Fibroblast of peridontal ligament (primary cell): ENCODE results near the gene GALNT12.

ENCODE experiments used
- DNase-seq: peaks from one replicate; pipeline ENCODE4 v3.0.0-alpha.2; 2010; ENCODE audit errors: extremely low read depth

GALNT12 gene, protein sequence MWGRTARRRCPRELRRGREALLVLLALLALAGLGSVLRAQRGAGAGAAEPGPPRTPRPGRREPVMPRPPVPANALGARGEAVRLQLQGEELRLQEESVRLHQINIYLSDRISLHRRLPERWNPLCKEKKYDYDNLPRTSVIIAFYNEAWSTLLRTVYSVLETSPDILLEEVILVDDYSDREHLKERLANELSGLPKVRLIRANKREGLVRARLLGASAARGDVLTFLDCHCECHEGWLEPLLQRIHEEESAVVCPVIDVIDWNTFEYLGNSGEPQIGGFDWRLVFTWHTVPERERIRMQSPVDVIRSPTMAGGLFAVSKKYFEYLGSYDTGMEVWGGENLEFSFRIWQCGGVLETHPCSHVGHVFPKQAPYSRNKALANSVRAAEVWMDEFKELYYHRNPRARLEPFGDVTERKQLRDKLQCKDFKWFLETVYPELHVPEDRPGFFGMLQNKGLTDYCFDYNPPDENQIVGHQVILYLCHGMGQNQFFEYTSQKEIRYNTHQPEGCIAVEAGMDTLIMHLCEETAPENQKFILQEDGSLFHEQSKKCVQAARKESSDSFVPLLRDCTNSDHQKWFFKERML

DNA sequence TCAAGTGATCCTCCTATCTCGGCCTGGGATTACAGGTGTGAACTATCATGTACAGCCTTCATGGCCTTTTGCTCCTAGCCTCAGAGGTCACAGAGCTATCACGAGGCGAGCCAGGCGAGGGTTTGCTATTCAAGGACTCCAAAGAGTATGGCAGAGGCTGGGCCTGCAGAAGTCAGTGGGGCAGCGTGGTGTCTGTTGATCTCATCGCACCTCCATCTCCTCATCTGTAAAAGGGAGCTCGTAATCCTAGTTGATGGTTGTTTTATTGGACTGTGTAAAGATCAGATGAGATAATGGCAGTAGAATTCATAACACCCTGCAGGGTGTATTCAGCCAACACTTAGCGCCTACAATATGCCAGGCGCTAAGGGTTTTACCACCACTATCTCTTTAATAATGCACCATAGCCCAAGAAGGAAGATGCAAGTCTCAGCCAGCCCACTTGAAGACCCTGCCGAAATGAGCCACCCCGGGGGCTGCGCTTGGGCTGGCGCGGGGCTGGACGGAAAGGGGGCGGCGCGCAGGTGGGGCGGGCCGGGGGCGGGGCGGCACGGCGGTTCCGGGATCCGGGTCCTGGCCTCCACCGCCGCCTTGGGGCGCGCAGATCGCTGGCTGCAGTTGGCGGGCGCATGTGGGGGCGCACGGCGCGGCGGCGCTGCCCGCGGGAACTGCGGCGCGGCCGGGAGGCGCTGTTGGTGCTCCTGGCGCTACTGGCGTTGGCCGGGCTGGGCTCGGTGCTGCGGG lies at the start of gene GALNT12:
TSS of gene GALNT12 (plus strand) at position 601 of the 744 bp plus-strand sequence. CDS start at position 630, 29 bp downstream.
- no peak for DNase-seq

DNA sequence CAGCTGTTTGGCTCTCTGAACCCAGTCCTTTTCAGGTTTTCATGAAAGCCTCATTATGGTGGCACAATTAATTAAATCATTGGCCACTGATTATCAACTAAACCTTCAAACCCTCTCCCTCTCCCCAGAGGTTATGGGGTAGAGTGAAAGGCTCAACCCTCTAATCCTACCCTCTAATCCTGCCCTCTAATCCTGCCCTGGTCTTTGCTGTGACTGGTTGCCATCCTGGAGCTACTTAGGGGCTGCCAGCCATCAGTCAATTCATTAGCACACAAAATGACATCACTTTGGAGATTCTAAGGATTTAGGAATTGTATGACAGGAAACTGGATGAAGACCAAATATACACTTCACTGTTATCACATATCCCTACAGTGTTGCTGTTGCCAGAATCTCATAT lies 47.2 kb upstream of the GALNT12 start:
- no peak for DNase-seq

DNA sequence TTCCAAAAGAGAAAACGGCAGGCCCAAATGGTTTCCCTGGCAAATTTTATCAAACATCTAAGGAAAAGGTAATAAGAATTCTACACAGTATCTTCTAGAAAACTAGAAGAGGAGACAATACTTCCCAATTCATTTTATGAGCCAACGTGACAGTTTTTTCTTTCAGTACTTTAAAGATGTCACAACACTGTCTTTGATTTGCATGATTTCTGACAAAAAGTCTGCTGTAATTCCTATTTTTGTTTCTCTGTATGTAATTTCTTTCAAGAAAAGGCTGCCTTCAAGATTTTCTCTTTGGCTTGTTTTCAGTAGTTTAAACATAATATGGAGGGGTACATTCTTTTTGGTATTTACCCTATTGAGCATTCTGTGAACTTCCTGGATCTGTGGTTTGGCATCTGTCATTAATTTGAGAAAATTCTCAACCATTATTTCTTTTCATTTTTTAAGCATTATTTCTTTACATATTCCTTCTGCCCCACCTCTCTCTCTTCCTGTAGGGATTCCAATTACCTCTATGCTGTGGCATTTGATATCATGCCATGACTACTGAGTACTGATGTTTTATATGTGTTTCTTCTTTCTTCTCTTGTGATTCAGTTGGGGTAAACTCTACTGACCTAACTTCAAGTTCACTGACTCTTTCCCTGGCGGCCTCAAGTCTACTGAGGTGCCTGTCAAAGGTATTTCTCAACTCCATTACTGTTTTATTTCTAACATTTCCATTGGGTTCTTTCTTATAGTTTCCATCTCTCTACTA lies 43.3 kb upstream of the GALNT12 start:
- DNase-seq = peak; percentile 45

DNA sequence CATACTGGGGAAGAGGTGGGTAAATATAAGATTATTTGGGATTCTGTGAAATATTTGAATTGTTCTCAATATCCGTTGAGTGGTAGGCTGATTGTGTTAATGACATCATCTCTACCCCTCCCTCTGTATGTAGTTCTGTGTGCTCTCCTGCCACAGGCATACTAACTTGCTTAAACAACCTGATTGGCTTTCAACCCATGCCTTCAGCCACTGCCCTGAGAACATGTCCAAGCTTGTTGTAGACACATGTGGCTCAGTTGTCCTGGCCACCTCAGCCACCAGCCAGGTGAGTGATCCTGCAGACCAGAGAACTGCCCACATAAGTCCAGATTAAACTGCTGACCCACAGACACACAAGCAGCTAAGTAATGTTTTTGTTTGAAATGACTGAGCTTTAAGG lies 42.2 kb upstream of the GALNT12 start:
- DNase-seq = no peak

DNA sequence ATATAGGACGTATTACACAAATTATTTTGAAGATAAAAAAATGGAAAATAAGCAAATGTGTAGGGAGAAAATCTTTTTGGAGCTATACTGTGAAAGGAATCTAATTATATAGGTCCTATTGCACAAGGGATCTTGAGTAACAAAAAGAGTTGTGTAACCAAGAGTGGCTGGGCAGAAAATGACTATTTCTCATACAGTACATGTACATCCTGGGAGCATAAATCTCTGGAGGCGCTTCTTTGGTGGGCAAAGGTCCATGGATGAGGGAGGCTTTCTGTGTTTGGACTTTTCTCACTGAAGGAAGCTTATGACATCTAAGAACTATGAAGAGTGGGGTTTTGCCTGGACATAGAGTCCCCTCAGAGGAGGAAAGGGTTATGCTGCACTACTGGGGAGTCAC lies 40.9 kb upstream of the GALNT12 start:
- no peak for DNase-seq

DNA sequence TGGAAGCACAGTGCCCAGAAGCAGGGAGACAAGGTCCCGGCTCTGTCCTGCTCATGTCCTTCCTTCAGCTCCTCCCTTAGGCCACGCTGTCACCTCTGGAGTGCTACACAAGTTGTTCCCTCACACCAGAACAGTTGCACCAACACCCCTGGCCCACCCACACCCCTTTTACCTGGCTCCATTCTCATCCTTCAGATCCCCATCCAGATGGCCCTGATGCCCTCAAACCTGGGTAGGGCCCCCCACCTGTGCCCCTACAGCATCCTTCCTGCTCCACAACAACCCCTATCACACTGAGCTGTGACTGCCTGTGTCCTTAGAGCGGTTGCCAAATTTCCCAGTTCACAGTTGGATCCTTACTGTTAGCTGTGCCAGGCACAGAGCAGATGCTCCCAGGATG lies 40.3 kb upstream of the GALNT12 start:
- DNase-seq = no peak

DNA sequence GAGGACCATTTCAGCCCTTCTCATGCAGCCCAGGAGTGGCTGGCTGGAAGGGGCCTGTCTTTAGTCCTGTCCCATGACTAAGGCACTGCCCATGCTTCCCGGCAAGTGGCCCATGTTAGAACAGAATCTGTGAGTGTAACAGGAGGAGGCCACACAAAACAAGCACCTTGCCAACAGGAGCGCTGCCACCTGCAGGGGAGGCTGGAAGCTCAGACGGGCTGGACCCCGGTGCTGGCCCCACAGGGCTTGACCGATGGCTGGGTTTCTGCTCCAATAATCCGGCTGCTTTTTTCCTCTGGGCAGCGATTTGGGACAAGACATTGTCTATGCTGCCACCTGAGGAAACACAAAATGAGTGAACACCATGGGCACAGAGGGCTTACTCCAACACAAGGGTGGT lies 39.6 kb upstream of the GALNT12 start:
- DNase-seq = no peak

DNA sequence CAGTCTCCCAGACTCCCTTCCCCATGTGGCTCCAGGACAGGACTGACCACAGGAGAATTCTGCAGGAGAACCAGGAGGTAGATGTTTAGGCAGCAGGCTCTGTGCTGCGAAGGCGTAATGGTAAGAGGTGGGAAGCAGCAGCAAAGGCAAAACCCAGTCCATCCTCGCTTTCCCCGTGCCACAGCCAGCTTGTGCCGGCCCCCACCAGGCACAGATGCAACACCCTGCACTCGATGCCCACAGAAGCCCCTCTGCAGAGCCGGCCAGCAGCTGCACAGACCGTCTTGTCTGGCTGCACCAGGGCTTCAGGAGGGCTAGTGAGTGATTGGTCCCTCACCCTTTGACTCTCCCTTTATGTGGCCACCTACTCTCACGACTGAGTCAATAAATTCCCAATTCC lies 39.1 kb upstream of the GALNT12 start:
- DNase-seq = no peak

DNA sequence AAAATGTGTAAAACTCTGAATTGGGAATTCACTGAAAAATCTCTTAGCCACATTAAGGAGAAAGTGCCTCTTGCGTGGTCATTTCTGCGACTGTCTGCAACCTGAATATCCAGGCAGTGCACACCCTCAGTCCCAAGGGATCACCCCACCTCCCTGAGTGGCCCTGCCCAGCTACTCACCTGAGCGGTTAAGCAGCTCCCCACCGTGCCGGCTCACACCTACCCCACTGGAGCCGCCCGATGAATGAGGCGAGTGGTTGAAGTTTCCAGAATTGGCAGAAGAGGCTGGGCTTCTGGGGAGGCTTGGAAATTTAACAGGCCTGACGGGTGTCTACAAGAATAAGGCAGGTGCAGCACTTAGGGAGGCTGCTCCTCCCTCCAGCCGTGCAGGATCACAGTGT lies 36.8 kb upstream of the GALNT12 start:
- DNase-seq = no peak

DNA sequence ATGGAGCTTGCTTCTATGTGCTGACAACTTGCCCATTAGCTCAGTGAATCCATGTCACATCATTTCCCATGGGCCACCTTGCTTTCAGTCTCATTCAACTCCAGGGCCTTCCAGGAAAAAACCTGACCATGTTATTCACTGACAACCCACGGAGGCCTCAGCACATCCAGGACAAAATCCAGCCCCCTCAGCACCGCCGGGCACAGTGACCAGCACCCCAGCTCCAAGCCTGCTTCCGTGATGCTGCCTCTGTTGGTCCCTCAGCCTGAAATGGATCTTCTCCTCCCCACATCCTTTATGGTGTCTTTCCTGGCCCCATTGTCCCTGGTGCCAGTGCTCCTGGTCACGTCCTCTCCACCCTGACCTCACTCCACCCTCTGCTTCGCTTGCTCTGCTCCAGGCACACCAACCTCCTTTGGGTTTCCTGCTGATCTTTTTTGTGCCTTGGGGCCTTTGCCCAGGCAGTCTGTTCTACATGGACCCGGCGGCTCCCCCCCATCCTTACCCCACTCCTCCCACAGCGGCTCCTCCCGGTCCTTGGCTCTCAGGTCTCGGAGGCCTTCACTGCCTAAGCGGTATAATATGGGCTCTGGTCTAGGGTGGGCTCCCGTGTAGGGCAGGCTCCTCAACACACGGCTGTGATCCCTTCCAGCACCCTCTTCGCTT lies 36.1 kb upstream of the GALNT12 start:
- no peak for DNase-seq

DNA sequence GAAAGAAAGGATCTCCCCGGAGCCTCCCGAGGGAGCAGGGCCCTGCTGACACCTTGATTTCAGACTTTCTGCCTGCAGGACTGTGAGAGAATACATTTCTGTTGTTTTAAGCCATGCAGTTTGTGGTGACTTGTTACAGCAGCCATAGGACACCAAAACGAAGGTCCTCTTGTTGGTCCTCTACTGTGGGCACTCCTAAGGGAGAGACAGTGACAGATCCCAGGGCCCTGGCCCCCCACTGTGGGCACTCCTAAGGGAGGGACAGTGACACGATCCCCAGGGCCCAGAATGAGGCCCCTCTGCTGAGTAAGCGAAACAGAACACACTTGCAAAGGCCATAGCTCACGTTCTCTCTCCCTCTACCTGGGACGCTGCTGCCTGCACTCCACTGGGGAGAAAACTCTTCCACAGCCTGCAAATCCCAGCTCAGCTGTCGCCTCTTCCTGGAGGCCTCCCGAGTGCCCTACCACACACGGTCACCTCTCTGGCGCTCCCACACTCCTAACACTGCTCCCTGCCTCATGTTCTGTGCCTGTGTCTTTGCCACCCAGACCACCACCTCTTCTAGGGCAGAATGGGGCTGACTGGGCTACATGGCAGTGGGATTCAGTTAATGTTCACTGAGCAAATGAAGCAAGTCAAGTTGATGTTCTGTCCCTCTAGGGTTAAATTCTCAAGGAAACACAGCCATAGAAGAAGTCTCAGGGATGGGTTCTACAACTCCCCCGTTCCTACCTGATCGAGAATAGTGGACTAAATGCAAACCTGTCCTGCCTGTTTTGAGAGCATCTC lies 34.9 kb upstream of the GALNT12 start:
- DNase-seq = no peak

DNA sequence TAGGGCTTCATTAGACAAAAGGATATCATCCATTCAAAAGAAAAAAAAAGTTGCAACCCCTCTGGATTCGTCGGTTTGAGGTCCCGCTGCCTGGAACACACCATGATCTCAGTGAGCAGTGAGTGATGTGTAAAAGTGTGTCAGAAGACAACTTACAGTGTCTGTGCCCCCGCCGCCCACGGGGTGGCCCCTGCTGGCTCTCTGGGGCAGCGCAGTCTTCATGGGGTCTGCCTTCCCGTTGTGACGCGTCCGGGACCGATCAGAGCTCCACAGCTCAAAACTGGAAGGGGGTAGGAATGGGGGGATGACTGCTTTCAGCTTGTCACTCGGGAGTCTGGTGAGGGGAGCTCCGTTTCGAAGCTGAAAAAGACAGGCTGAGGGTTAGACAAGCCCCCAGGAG lies 33.7 kb upstream of the GALNT12 start:
- no peak for DNase-seq

DNA sequence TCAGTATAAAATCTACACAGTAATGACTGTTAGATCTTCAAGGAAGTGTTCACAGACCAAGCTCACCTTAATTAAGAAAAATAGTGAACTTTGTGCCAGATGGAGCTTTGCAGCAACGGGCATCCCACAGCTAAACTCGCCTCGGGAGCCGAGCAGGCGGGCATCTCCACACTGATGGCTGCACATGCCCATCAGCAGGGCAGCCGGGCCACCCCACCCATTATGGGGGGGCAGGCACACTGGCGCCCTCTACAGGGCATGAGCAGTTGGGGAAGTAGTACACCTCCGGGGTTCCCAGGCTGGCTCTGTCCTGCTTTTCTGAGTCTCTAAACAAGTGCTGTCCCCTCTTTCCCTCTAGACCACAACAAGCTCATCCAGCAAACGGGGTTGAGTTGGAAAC lies 32.7 kb upstream of the GALNT12 start:
- no peak for DNase-seq

DNA sequence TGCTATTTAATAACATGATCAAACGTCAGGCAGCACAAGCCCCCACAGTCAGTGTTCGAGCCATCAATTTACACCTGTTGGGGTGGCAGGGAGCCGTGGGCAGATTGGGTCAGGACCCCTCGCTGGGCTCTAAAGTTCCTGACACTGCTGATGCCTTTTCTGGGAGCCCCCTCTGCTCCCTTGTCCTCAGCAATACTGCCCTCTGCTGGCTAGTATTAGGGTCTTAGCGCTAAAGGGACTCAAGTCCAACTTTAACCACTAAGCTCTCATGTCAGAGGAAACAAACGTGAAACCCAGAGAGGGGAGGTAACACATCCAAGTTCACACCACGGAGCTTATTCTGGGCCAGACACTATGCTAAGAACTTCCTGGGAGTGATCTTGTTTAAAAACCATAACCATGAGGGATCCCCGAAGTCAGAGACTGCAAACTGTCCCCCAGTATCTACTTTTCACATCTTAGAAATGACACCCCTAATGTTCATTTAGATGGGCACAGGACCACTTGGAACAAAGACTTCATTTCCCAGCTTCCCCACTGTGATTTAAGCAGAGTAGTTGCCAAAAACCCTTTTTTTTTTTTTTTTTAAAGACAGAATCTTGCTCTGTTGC lies 31.5 kb upstream of the GALNT12 start:
- peak; percentile 74 for DNase-seq

DNA sequence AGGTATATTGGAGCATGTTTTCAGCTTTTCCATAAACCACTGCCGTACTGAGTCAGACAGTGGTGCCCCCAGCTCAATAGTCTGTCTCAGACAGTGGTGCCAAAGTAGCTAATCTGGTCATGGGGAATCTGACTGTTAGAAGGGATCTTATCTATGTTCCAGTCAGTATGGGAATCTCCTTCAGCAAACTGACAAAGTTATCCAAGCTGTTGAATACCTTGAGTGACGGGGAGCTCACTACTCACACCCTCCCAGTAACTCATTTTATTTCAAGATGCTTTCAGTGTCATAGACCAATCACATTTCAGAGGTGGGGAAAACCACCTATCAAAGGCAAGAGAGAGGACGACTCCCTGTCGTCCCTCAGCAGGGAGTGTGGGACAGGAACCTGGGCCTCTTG lies 29.9 kb upstream of the GALNT12 start:
- DNase-seq = no peak

DNA sequence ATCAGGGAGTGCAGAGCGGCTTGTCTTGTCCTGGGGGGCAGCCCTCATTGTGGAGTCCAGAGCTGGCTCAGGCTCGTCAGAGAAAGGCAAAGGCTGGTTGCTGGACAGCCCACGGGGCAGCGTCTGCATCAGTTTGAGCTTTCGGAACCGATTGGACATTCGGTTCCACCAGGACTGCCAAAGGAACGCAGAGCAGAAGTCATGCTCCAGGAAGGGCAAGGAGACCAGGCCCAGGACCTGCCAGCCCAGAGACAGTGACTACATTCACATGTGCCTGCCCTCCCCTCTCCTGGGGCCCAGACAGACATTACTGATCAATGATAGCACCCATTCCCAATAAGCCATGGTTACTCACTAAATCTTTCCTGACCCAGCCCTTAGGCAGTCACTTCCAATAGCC lies 29.2 kb upstream of the GALNT12 start:
- no peak for DNase-seq

DNA sequence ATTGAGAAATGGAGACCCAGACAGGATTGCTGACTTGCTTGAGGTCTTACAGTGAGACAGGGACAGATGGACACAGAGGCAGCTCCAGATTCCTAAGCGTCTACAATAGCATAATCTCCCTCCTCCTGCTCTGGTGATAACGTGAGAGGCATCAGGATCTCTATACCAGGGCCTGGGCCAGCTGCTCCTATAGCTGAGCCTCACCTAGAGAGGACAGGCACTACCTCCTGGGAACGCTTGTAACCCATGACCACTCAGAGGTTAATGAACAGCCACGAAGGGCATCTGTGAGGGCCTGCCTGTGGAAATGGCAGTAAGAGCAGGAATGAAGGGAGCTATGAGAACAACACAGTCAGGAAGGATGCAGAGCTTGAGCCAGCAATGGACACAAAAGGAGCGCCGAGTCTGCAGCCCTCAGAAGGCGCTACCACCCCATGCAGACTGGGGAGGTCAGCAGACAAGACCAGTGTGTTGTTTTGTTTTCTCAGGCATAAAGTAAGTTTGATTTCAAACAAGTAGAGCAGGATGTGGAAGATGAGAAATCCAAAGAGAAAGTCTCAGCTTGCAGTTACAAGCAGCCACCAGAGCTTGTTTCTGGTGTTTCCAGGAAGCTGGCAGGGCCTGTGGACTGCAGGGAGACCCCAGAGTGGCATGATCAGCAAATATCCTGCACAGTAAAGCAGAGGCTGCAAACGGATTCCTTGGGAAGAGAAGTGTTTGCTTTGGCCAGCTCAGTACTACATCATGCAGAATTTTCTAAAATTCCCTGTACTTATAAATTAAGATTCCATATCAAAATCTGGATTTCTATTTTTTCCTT lies 28.5 kb upstream of the GALNT12 start:
- no peak for DNase-seq

DNA sequence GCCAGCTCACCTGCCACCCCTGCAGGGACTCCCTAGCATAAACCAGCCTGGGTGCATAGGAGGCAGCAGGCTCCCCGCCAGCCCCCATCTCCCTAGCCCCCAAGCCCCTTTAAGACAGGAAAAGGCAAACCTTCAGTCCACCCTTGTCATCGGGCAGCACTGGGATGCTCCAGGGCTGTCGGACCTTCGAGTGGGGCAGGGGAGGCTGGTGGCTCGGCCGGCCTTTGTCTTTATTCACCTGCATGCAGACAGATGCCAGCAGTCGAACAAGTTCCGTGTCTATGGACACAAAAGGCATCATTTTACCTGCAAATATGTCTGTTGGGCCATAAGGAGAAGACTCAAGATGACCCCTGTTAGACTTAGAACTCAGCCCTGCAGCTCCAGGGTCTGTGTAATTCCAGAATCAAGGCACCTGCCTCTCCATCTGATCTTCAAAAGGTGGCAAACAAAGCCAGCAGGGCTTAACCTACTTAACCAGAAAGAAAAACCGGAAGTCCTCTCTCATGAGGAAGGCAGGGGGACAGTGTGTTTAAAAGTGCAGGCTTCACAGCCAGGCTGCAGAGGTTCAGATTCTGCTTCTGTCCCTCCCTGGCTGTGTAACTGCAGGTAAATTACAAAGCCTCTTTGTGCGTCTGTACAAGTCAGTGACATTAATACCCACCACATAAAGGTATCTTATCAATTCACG lies 27.3 kb upstream of the GALNT12 start:
- DNase-seq = no peak
